Measurements from ENCODE around the gene CLTB.
A peak's percentile ranks its signal among the peaks of the same experiment; 100 is the strongest.

Gene CLTB

DNA sequence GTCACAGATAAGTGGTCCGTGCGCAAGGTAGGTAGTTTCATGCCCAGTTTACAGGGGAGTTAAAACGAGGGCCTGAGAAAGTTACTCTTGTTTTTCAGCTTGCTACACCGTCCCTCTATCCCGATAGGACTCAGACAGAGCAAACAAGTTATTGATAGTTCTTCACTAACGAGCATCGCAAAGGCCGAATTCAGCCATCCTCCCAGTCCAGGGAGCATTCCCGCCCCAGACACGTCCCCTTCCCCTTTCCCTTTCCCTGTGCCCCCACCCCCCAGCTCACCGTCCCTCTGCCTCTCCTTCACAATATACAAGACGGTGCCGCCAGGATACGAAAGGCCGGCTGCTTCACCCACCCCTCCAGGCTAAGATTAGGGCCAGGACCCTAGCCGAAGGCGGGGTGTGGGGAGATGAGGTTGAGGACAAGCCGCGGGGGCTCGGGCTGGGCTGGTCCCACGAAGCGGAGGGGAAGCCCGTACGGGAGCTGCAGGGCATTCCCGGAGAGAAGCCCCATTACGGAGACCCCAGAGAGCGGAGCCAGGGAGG, 55.4 kb downstream of the CLTB start:
- peak overlapping the region; percentile 60; the same call in 1 of the 2 replicates for H3K27ac ChIP-seq (ENCODE audit: low read depth, low read length)

DNA sequence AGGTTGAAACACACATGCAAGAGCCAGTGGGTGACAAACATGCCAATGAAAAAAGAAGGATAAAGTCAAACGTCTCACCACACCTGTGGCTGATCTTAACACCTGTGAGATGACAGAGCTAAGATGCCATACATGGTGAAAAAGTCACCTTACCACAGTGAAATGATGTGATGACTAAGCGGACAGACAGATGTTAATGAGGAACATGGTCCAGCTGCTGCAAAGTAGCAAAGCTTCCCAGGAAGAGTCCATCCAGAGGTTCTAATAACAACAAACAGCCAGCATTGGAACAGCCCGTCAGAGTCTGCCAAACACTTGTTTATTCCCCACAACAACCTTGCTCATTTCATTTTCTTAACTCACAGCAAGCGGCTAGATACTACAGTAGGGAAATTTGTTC, 56.7 kb downstream of the CLTB start:
- H3K9ac ChIP-seq (ENCODE audit: low read length), result no peak overlapping the region
- H3K4me3 ChIP-seq (ENCODE audit: low read depth, low read length), result no peak overlapping the region; the same call in 1 of the 2 replicates
- H3K36me3 ChIP-seq (ENCODE audit: control insufficient read depth, insufficient read depth, low read length), result peaks cover 34% of the 10 kb centered on the region
- peaks cover 29% of the 10 kb centered on the region for H3K27me3 ChIP-seq (ENCODE audit: control insufficient read depth, insufficient read depth, low read length)
- no peak overlapping the region for H3K27ac ChIP-seq (ENCODE audit: low read depth, low read length)
- H3K9me3 ChIP-seq (ENCODE audit: control insufficient read depth, insufficient read depth, low read depth, low read length), result no peaks in the 10 kb centered on the region
- no peaks in the 10 kb centered on the region for H3K4me1 ChIP-seq (ENCODE audit: control insufficient read depth, insufficient read depth, low read length)

More for the DNA sequence above, 55.4 kb downstream of the CLTB start:
- H3K9me3 ChIP-seq (ENCODE audit: control insufficient read depth, insufficient read depth, low read depth, low read length), result no peaks in the 10 kb centered on the region
- peaks cover 42% of the 10 kb centered on the region for H3K27me3 ChIP-seq (ENCODE audit: control insufficient read depth, insufficient read depth, low read length)
- peak overlapping the region; percentile 84 for H3K4me3 ChIP-seq (ENCODE audit: low read depth, low read length)
- peaks cover 25% of the 10 kb centered on the region for H3K36me3 ChIP-seq (ENCODE audit: control insufficient read depth, insufficient read depth, low read length)
- H3K9ac ChIP-seq (ENCODE audit: low read length), result peak overlapping the region; percentile 86
- no peaks in the 10 kb centered on the region for H3K4me1 ChIP-seq (ENCODE audit: control insufficient read depth, insufficient read depth, low read length)

DNA sequence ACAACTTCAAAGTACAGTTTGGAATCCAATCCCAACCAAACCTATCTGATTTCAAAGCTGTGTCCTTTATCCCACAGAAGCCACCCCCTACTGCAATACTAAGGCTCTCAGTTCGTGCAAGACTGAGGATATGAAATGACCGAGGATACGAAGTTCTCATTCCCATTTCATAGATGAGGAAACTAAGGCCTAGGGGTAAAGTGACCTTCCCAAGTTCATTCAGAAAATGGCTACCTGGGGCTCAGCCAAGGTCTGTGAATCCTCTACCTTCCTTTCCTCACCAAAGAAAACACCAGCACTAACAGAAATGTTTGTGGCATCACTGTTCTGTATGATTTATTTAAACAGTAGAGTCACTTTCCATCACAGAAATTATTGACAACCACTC, 60.2 kb downstream of the CLTB start:
- Histone ChIP-seq H3K9ac (ENCODE audit: low read length) (no peak overlapping the region), H3K9me3 (ENCODE audit: control insufficient read depth, insufficient read depth, low read depth, low read length) (no peaks in the 10 kb centered on the region), H3K4me3 (ENCODE audit: low read depth, low read length) (no peak overlapping the region), H3K27me3 (ENCODE audit: control insufficient read depth, insufficient read depth, low read length) (no peaks in the 10 kb centered on the region), H3K27ac (ENCODE audit: low read depth, low read length) (no peak overlapping the region), H3K36me3 (ENCODE audit: control insufficient read depth, insufficient read depth, low read length) (peaks cover 69% of the 10 kb centered on the region), H3K4me1 (ENCODE audit: control insufficient read depth, insufficient read depth, low read length) (no peaks in the 10 kb centered on the region)

DNA sequence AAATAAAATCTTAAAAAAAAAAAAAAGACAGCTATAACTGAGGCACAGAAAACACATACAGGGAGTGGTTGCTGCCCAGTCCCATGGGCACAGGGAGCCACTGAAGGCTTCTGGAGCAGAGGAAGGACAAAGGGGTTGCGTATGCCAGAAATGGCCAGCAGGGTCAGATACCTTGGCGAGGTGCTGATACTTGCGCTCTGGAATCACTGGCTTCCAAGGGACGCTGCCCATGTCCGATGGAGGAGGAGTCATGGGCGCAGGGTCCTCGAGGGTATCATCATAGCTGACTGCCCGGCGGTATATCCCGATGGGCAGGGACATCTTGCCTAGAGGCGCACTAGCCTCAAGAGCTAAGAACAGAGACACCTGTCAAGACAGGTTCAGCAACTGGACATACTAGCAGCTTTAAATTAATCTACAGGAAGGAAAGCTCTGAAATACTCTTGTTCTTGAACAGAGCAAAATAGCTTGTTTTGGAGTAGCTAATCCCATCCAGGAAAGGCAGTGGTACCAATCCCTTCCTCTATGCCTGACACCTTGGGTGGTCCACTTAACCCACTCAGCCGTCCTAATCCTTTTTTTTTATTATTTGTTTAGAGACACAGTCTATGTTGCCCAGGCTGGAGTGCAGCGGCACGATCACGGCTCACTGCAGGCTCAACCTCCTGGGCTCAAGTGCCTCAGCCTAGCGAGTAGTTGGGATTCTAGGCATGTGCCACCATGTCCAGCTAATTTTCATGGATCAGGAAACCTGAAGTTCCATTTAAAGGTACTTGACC, 60.8 kb downstream of the CLTB start:
- no peak overlapping the region for H3K9ac ChIP-seq (ENCODE audit: low read length)
- no peaks in the 10 kb centered on the region for H3K9me3 ChIP-seq (ENCODE audit: control insufficient read depth, insufficient read depth, low read depth, low read length)
- H3K4me1 ChIP-seq (ENCODE audit: control insufficient read depth, insufficient read depth, low read length), result no peaks in the 10 kb centered on the region
- peaks cover 74% of the 10 kb centered on the region for H3K36me3 ChIP-seq (ENCODE audit: control insufficient read depth, insufficient read depth, low read length)
- no peak overlapping the region for H3K4me3 ChIP-seq (ENCODE audit: low read depth, low read length)
- no peak overlapping the region for H3K27ac ChIP-seq (ENCODE audit: low read depth, low read length)
- no peaks in the 10 kb centered on the region for H3K27me3 ChIP-seq (ENCODE audit: control insufficient read depth, insufficient read depth, low read length)

DNA sequence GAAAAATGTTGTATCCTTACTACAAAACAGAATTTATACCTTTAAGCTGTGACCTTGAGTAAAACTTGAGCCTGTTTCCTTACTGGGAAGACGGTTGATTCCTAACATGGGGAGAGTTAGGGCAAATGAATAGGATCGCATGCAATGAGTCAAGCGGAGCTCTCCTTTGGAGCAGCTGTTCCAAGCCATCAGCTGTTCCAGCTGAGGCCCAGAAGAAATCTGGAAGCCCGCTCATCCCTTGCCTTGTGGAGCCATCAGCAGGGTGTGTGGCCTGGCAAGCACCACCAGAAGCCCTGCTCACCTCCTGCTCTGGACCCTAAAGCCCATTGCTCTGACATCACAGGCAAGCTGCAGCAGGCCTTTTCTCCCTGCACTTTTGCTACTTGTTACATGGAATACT, 62.8 kb downstream of the CLTB start:
- H3K9me3 ChIP-seq (ENCODE audit: control insufficient read depth, insufficient read depth, low read depth, low read length), result no peaks in the 10 kb centered on the region
- no peak overlapping the region for H3K4me3 ChIP-seq (ENCODE audit: low read depth, low read length)
- no peaks in the 10 kb centered on the region for H3K4me1 ChIP-seq (ENCODE audit: control insufficient read depth, insufficient read depth, low read length)
- H3K27me3 ChIP-seq (ENCODE audit: control insufficient read depth, insufficient read depth, low read length), result no peaks in the 10 kb centered on the region
- no peak overlapping the region for H3K9ac ChIP-seq (ENCODE audit: low read length)
- no peak overlapping the region for H3K27ac ChIP-seq (ENCODE audit: low read depth, low read length)
- peaks cover 88% of the 10 kb centered on the region for H3K36me3 ChIP-seq (ENCODE audit: control insufficient read depth, insufficient read depth, low read length)

DNA sequence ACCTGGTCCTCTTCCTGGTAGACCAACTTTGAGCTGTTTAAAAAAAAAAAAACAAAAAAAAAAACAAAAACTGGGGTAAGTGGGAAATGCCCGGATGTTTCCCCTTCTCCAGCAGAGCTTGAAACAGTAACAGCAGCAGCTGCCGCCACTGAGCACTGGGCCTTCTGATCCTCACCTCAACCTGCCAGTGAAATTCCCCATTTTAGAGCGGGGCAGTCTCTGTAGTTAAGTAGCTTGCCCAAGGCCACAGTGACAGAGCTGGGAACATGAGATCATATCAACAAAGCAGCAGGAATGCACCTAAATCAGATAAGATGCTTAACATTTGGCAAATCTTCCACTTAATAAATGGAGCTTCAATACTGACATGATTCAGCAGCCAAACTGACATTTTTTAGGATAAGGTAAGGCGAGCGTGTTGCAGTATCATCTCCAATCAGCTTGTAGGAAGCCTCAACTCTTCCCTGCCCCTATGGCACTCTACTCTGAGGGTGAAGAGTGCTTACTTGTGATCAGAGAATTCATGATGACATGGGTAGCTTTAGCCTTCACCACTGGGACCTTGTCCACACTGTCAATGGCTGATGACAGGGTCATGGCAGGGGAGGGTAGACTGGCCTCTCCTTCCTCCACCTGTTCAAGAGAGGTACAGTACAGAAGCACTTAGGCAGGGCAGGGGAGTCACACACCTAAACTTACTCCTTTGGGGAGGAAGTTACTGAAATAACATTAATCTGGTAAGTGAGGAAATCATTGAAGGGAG, 64.0 kb downstream of the CLTB start:
- H3K9me3 ChIP-seq (ENCODE audit: control insufficient read depth, insufficient read depth, low read depth, low read length), result no peaks in the 10 kb centered on the region
- no peak overlapping the region for H3K9ac ChIP-seq (ENCODE audit: low read length)
- peaks cover 91% of the 10 kb centered on the region for H3K36me3 ChIP-seq (ENCODE audit: control insufficient read depth, insufficient read depth, low read length)
- no peak overlapping the region for H3K27ac ChIP-seq (ENCODE audit: low read depth, low read length)
- H3K4me3 ChIP-seq (ENCODE audit: low read depth, low read length), result no peak overlapping the region
- H3K27me3 ChIP-seq (ENCODE audit: control insufficient read depth, insufficient read depth, low read length), result no peaks in the 10 kb centered on the region
- H3K4me1 ChIP-seq (ENCODE audit: control insufficient read depth, insufficient read depth, low read length), result no peaks in the 10 kb centered on the region

DNA sequence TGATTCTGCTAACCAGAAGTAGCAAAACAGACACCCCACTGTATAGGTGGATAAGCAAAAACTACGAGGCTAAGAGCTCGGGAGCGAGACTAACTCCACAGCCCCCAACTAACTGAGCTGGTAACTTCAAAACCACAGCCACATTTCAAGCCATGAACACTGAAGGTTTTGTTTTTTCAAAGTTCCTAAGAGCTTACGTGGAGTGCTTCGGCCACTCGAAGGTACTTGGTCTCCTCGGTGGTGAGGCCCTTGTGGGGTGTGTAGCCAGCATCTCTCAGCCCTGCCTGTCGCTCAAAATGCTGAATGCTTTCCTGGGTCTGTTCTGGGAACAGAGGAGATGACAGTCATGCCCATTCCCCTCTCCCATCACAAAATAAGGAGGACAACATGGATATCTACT, 65.9 kb downstream of the CLTB start:
- H3K9ac ChIP-seq (ENCODE audit: low read length), result no peak overlapping the region
- H3K27me3 ChIP-seq (ENCODE audit: control insufficient read depth, insufficient read depth, low read length), result no peaks in the 10 kb centered on the region
- H3K9me3 ChIP-seq (ENCODE audit: control insufficient read depth, insufficient read depth, low read depth, low read length), result no peaks in the 10 kb centered on the region
- H3K27ac ChIP-seq (ENCODE audit: low read depth, low read length), result no peak overlapping the region
- H3K36me3 ChIP-seq (ENCODE audit: control insufficient read depth, insufficient read depth, low read length), result peaks cover 95% of the 10 kb centered on the region
- H3K4me3 ChIP-seq (ENCODE audit: low read depth, low read length), result no peak overlapping the region
- no peaks in the 10 kb centered on the region for H3K4me1 ChIP-seq (ENCODE audit: control insufficient read depth, insufficient read depth, low read length)

DNA sequence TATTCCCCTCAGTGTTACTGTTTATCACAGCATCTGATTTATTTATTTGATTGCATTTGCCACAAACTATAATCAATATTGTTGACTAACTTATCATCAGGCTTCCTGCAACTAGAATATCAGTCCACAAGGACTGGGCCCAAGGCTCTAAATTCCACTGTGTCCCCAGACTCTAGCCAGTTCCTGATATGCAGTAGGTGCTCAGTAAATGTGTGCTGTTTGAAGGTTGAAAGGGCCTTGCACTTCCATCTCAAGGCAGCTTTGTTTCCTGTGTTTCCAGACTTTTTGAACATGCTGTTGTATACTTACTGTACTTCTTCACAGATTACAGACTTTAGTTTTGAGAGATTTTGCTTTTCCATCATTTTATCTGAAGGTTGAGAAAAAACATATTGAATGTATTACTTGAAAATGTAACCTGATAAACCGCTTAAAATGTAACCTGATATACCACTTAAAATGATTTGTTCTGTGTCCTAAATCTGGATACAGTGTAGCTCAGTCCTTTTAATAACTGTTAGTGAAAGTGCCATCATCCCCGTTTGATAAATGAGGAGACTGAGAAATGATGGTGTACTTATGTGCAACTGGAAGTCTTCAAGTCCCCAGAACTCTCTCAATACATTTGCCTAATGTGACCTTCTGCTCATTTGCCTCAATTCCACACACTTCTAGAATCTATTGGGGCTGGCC, 73.4 kb downstream of the CLTB start:
- no peaks in the 10 kb centered on the region for H3K27me3 ChIP-seq (ENCODE audit: control insufficient read depth, insufficient read depth, low read length)
- no peak overlapping the region for H3K4me3 ChIP-seq (ENCODE audit: low read depth, low read length)
- H3K9ac ChIP-seq (ENCODE audit: low read length), result no peak overlapping the region
- H3K36me3 ChIP-seq (ENCODE audit: control insufficient read depth, insufficient read depth, low read length), result peaks cover 38% of the 10 kb centered on the region
- no peak overlapping the region for H3K27ac ChIP-seq (ENCODE audit: low read depth, low read length)
- H3K9me3 ChIP-seq (ENCODE audit: control insufficient read depth, insufficient read depth, low read depth, low read length), result no peaks in the 10 kb centered on the region
- no peaks in the 10 kb centered on the region for H3K4me1 ChIP-seq (ENCODE audit: control insufficient read depth, insufficient read depth, low read length)

Measured in HUES6 (cell line).